DOHH2 (cell line): ENCODE results near the gene KLKB1.

Source experiments
- CTCF ChIP-seq: fragments of 200-600 bp; sonication (generic); IDR thresholded peaks from one replicate; pipeline ENCODE4 v1.5.1; 2014; ENCODE audit warnings: antibody characterized with exemption, mild to moderate bottlenecking, low read depth, low read length; ENCODE audit not compliant: poor library complexity, severe bottlenecking
- EZH2phosphoT487 ChIP-seq: fragments of 200-600 bp; sonication (generic); IDR thresholded peaks from 2 replicates; pipeline ENCODE4 v1.6.1; 2017; ENCODE audit warnings: borderline replicate concordance, mild to moderate bottlenecking, antibody characterized with exemption, low read length, moderate library complexity, mixed read lengths

- TF ChIP-seq CTCF (no peak), EZH2phosphoT487 (no peak)
Observed at GRCh38 chr4:186304216-186304615, 76.9 kb downstream of the KLKB1 start.
